GM12878 (cell line): ENCODE measurements around the gene CLPTM1L. TPM values are rescaled to one million over a fixed set of nuclear protein-coding genes. Genes with fewer than 3 reads are reported as not detected.

Source experiments
- ATAC-seq: fragments of 200-7000 bp; cut with Tn5 transposase; 3 replicates; pipeline ENCODE4 v1.9.1; 2020; ENCODE audit warnings: mild to moderate bottlenecking, moderate library complexity
- BruUV-seq: library from RNA; stranded (reverse); fragments of 400-500 nt; replicated peaks from 2 replicates; lab custom pipeline; 2021; lab: Mats Ljungman, UMichigan
- CTCF ChIA-PET: fragments of 300-600 bp; sonication (Branson Sonifier 250); formaldehyde crosslinking; extraction: SDS; loops from one replicate; lab custom pipeline; 2021; ENCODE audit warnings: inconsistent platforms; lab: Yijun Ruan, JAX
- POLR2A ChIA-PET: fragments of 350-600 bp; formaldehyde crosslinking; extraction: SDS; loops from one replicate; lab custom pipeline; 2021; ENCODE audit warnings: inconsistent platforms; lab: Charles Lee
- RAD21 ChIA-PET: fragments of 300-600 bp; sonication (Branson Sonifier 250); formaldehyde crosslinking; loops from one replicate; lab custom pipeline; 2023; ENCODE audit warnings: antibody characterized with exemption; ENCODE audit not compliant: unreplicated experiment; lab: Charles Lee
- SMC1A ChIA-PET: fragments of 300-600 bp; sonication (Branson Sonifier 250); formaldehyde crosslinking; loops from one replicate; lab custom pipeline; 2023; ENCODE audit not compliant: unreplicated experiment, uncharacterized antibody; lab: Charles Lee
- DNase-seq: peaks from one replicate; pipeline ENCODE4 v3.0.0-alpha.2; 2011; ENCODE audit warnings: low read depth, low spot score
- FAIRE-seq: peaks from 3 replicates; lab custom pipeline; 2011; peaks lifted over from hg19 to GRCh38; lab: Jason Lieb, UNC
- H2AFZ ChIP-seq: 2 replicates; pipeline ENCODE4 v1.6.0; 2011; ENCODE audit warnings: low read depth, low read length, control low read depth; ENCODE audit not compliant: control insufficient read depth
- H3K27ac ChIP-seq: 2 replicates; pipeline ENCODE4 v1.5.1; 2011; ENCODE audit warnings: control low read depth; ENCODE audit not compliant: control insufficient read depth, insufficient read depth
- H3K27me3 ChIP-seq, 2 experiments: replicated peaks in 1 of 2; 2 replicates each; pipeline versions ENCODE4 v1.6.0 to v1.6.1; 2011; ENCODE audit warnings: low read length in 1 of 2; ENCODE audit not compliant: control insufficient read depth in 2 of 2, insufficient read depth in 2 of 2
- H3K36me3 ChIP-seq, 2 experiments: 2 replicates each; pipeline ENCODE4 v1.5.1; 2011; ENCODE audit warnings: low read length in 1 of 2; ENCODE audit not compliant: control insufficient read depth in 2 of 2, insufficient read depth in 2 of 2
- H3K4me1 ChIP-seq: 2 replicates; pipeline ENCODE4 v1.6.1; 2011; ENCODE audit warnings: mild to moderate bottlenecking, low read length, moderate library complexity, mixed read lengths; ENCODE audit not compliant: control insufficient read depth, insufficient read depth
- H3K4me2 ChIP-seq: 2 replicates; pipeline ENCODE4 v1.6.0; 2011; ENCODE audit warnings: control low read depth; ENCODE audit not compliant: control insufficient read depth, insufficient read depth
- H3K4me3 ChIP-seq: fragments of 200-600 bp; sonication (generic); 2 replicates; pipeline ENCODE4 v1.5.1; 2016
- H3K79me2 ChIP-seq: 2 replicates; pipeline ENCODE4 v1.6.0; 2011; ENCODE audit warnings: low read length; ENCODE audit not compliant: control insufficient read depth, insufficient read depth
- H3K9ac ChIP-seq: 2 replicates; pipeline ENCODE4 v1.8.0; 2011; ENCODE audit warnings: low read length, control low read depth, mixed read lengths; ENCODE audit not compliant: control insufficient read depth, insufficient read depth
- H3K9me3 ChIP-seq: replicated peaks from 3 replicates; pipeline ENCODE4 v1.5.1; 2011; ENCODE audit warnings: mild to moderate bottlenecking, low read length; ENCODE audit not compliant: control insufficient read depth, insufficient read depth
- H4K20me1 ChIP-seq: 2 replicates; pipeline ENCODE4 v1.6.0; 2011; ENCODE audit not compliant: control insufficient read depth, insufficient read depth
- CBX5 ChIP-seq: sonication (generic); IDR thresholded peaks from 2 replicates; pipeline ENCODE4 v1.6.1; 2016; ENCODE audit warnings: low read depth, moderate library complexity, mild to moderate bottlenecking, inconsistent platforms
- CEBPZ ChIP-seq: fragments of 150-350 bp; IDR thresholded peaks from 2 replicates; pipeline ENCODE4 v1.6.1; 2016; ENCODE audit warnings: low read depth, low read length
- EP300 ChIP-seq, 2 experiments: fragments of 150-350 bp in 1 of 2; IDR thresholded peaks; 2 replicates each; pipeline ENCODE4 v1.6.1; 2011 to 2012; ENCODE audit warnings: low read depth in 2 of 2, low read length in 2 of 2, borderline replicate concordance in 1 of 2, improper control_type of control experiment in 1 of 2, inconsistent platforms in 1 of 2; ENCODE audit not compliant: control insufficient read depth in 1 of 2
- HCFC1 ChIP-seq: fragments of 150-350 bp; IDR thresholded peaks from 2 replicates; pipeline ENCODE4 v1.6.1; 2014; ENCODE audit warnings: low read length
- HSF1 ChIP-seq: fragments of 150-350 bp; IDR thresholded peaks from 2 replicates; pipeline ENCODE4 v1.6.1; 2014; ENCODE audit warnings: mild to moderate bottlenecking, low read depth, low read length
- IKZF1 ChIP-seq: fragments of 450-650 bp; conservative IDR thresholded peaks from 2 replicates; pipeline ENCODE4 v1.6.1; 2017; ENCODE audit warnings: antibody characterized with exemption, mild to moderate bottlenecking
- IKZF2 ChIP-seq, 2 experiments: fragments of 450-650 bp; IDR thresholded peaks; 2 replicates each; pipeline ENCODE4 v1.6.1; 2017; ENCODE audit warnings: mild to moderate bottlenecking in 2 of 2, moderate library complexity in 2 of 2
- KAT2A ChIP-seq: conservative IDR thresholded peaks from 2 replicates; pipeline ENCODE4 v1.6.1; 2011; ENCODE audit warnings: low read depth, low read length; ENCODE audit not compliant: control insufficient read depth
- MEF2B ChIP-seq: fragments of 450-650 bp; IDR thresholded peaks from 2 replicates; pipeline ENCODE4 v1.6.1; 2018; ENCODE audit warnings: mild to moderate bottlenecking, moderate library complexity; ENCODE audit not compliant: partially characterized antibody, poor library complexity, severe bottlenecking
- NBN ChIP-seq: fragments of 450-650 bp; IDR thresholded peaks from 2 replicates; pipeline ENCODE4 v1.6.1; 2016
- PKNOX1 ChIP-seq: fragments of 450-650 bp; IDR thresholded peaks from 2 replicates; pipeline ENCODE4 v1.6.1; 2016; ENCODE audit warnings: mild to moderate bottlenecking
- RAD21 ChIP-seq: IDR thresholded peaks from 2 replicates; pipeline ENCODE4 v1.6.1; 2011; ENCODE audit warnings: mild to moderate bottlenecking, low read depth, low read length, moderate library complexity; ENCODE audit not compliant: insufficient read depth
- RCOR1 ChIP-seq: conservative IDR thresholded peaks from 2 replicates; pipeline ENCODE4 v1.6.1; 2012; ENCODE audit warnings: low read depth, low read length, improper control_type of control experiment
- ZNF217 ChIP-seq: fragments of 450-650 bp; IDR thresholded peaks from 2 replicates; pipeline ENCODE4 v1.6.1; 2017; ENCODE audit warnings: antibody characterized with exemption, mild to moderate bottlenecking
- ZNF274 ChIP-seq: IDR thresholded peaks from one replicate; pipeline ENCODE4 v1.8.0; 2011; ENCODE audit not compliant: insufficient read length, insufficient read depth
- WGBS: methylation state at CpG from one replicate; pipeline ENCODE4 v1.1.6; 2016; ENCODE audit warnings: low lambda C conversion rate; ENCODE audit not compliant: insufficient replicate concordance, insufficient coverage; ENCODE audit errors: missing lambda C conversion rate; 5-methylcytosine and 5-hydroxymethylcytosine counted together
- in situ Hi-C: fragments of 300-500 bp; cut with MboI; formaldehyde crosslinking; loops from 9 replicates; pipeline ENCODE4 v1.14.3; 2018; ENCODE audit warnings: mixed read lengths
- intact Hi-C: fragments of 100-400 bp; cut with micrococcal nuclease; formaldehyde crosslinking; loops from one replicate; pipeline ENCODE4 v1.14.2; 2022; ENCODE audit not compliant: unreplicated experiment
- polyA plus RNA-seq, 11 experiments: library from polyadenylated mRNA; depleted of rRNA in 4 of 11; unstranded in 6 of 11; stranded (reverse) in 5 of 11; fragments of >200 nt; fragmentation: Nextera tagmentation in 4 of 11; fragmentation: Illumina TruSeq in 1 of 11; extraction: Ambion mirVana in 4 of 11; extraction: Trizol in 1 of 11; gene quantifications; 1 replicate in 1 of 11; 2 replicates in 10 of 11; pipeline versions ENCODE4 v1.2.1 to v1.2.3, GENCODE V29; 2011 to 2016; ENCODE audit warnings: inconsistent platforms in 2 of 11, missing spikeins in 2 of 11, low read depth in 1 of 11
- total RNA-seq, 4 experiments: library from RNA; depleted of rRNA in 3 of 4; stranded (reverse); fragments of >200 nt in 3 of 4; fragmentation: Illumina TruSeq in 1 of 4; extraction: Trizol in 1 of 4; gene quantifications; 2 replicates each; pipeline versions ENCODE4 v1.2.1 to v1.2.3, GENCODE V29; 2013 to 2021

CLPTM1L gene
- total and polyA plus RNA-seq, 10 of the 15 experiments (the other 5 are each of a cell fraction or from before 2014, with no cell fraction given): 2.9 to 278 (median 135) TPM

- ChIA-PET RAD21 (interaction anchor here (1.0 kb wide), 1 partner anchor 31 kb away, joined by 3 read pairs; no protein-coding TSS in a partner anchor), CTCF (interaction anchor here (1.8 kb wide), 1 partner anchor 9 kb away, joined by 7 read pairs; no protein-coding TSS in a partner anchor), SMC1A (no interaction called here), POLR2A (interaction anchor here (1.1 kb wide), 1 partner anchor 17 kb away, joined by 3 read pairs; no protein-coding TSS in a partner anchor)
- 72% methylated on average over 15 of the region's 15 CpGs for WGBS
- peaks cover 19% of the 10 kb centered on the region for H3K9me3 ChIP-seq
- H2AFZ ChIP-seq: no peak overlapping the region
- no peaks in the 10 kb centered on the region for H3K27me3 ChIP-seq
- peaks cover 40% of the 10 kb centered on the region for H3K4me1 ChIP-seq
- intact Hi-C loops: loop anchor here (5.0 to 10.0 kb wide), 3 partner anchors 54 to 483 kb away; partner anchors contain the start of gene MRPL36
- no peak overlapping the region for H3K4me2 ChIP-seq
- DNase-seq: no peak
- no peak overlapping the region for H3K27ac ChIP-seq
- no peak overlapping the region for H3K4me3 ChIP-seq
- no TSS peak for BruUV-seq
- no peak overlapping the region for H3K9ac ChIP-seq
- in situ Hi-C loops: no loop called here
- TF ChIP-seq CEBPZ (no peak), NBN (no peak), KAT2A (no peak), HCFC1 (no peak), RCOR1 (no peak), RAD21 (no peak), IKZF2 (IDR thresholded peaks at IDR 0.05) (no peak), IKZF1 (no peak), CBX5 (no peak), PKNOX1 (no peak), MEF2B (no peak), ZNF217 (no peak), ZNF274 (no peak), EP300 (IDR thresholded peaks at IDR 0.05; ENCODE audit: borderline replicate concordance in 1 of 2, control insufficient read depth in 1 of 2, low read depth in 2 of 2, low read length in 2 of 2) (no peak), HSF1 (no peak)
- no peak for FAIRE-seq
- H3K36me3 ChIP-seq: no peaks in the 10 kb centered on the region
- ATAC-seq: no peak
- 0 out of 2 replicates have a peak, but pooled peaks cover 4% of the 10 kb centered on the region for H4K20me1 ChIP-seq
- H3K79me2 ChIP-seq: no peaks in the 10 kb centered on the region
These were observed 33.4 kb downstream of the CLPTM1L start for GRCh38 chr5:1311439-1312055.
